ENCODE results near the gene ZMYND19.

Gene ZMYND19

DNA sequence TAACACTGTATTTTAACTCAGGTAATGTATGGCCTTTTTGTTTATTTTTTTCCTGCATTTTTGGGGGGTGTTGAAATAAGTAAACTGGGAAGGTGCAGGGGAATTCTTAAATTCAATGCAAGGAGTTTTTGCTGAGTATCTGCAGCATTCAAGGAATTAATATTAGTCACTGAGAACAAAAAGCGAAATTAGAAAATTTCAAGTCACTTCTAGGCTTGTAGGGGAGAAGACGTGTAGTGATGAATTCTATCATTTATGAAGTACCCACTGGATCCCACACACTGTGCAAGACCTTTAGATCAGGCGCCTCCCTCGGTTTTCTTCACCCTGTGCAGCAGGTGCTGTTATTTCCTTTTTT is 29.7 kb upstream of the ZMYND19 start:
- TF ChIP-seq, protein P1, sequence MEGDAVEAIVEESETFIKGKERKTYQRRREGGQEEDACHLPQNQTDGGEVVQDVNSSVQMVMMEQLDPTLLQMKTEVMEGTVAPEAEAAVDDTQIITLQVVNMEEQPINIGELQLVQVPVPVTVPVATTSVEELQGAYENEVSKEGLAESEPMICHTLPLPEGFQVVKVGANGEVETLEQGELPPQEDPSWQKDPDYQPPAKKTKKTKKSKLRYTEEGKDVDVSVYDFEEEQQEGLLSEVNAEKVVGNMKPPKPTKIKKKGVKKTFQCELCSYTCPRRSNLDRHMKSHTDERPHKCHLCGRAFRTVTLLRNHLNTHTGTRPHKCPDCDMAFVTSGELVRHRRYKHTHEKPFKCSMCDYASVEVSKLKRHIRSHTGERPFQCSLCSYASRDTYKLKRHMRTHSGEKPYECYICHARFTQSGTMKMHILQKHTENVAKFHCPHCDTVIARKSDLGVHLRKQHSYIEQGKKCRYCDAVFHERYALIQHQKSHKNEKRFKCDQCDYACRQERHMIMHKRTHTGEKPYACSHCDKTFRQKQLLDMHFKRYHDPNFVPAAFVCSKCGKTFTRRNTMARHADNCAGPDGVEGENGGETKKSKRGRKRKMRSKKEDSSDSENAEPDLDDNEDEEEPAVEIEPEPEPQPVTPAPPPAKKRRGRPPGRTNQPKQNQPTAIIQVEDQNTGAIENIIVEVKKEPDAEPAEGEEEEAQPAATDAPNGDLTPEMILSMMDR (IDR thresholded peaks at IDR 0.05; ENCODE audit: low read depth, low read length, missing control alignments) = no peak
- peak overlapping the region; percentile 71 for H3K4me3 ChIP-seq (ENCODE audit: low read depth, low read length)
- no peak for DNase-seq (ENCODE audit: low read depth)

DNA sequence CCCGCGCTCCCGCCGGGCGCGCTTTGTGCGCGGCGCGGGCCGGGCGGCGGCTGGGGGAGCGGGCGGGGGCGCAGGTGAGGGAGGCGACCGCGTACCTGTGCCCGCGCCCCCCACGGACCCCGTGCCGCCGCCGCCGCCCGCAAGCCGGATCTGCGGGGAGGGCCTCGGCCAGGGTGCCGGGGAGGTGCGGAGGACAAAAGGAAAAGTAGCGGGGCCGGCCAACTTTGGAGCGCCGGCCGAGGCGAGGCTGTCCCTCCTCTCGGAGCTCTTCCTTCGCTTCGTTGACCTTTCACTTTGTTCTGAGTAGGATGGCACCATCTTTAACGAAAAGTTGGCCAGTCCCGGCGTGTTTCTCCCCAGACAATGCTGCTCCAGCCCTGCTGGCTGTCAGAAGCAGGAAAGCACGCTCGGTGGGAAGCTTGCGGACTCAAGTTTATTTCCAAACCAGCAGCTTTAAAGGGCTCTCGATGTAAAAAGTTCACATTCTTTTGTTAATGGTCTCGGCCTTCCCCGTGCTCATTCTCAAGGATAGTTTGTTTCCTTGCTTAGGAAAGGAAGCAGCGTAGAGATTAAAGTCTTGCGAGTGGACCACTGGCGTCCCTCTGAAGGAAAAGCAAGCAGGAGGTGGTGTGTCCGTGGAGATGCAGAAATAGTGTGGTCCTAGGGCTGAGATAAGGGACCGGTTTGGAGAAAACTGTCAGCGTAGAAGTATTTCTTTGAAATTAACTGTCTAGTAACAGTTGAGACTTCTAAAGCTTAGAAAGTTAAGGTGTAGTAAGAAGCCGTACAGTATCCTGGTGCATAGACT is 29.1 kb upstream of the ZMYND19 start:
- DNase-seq (ENCODE audit: low read depth) = no peak
- H3K4me3 ChIP-seq (ENCODE audit: low read depth, low read length) = peak overlapping the region; percentile 71

DNA sequence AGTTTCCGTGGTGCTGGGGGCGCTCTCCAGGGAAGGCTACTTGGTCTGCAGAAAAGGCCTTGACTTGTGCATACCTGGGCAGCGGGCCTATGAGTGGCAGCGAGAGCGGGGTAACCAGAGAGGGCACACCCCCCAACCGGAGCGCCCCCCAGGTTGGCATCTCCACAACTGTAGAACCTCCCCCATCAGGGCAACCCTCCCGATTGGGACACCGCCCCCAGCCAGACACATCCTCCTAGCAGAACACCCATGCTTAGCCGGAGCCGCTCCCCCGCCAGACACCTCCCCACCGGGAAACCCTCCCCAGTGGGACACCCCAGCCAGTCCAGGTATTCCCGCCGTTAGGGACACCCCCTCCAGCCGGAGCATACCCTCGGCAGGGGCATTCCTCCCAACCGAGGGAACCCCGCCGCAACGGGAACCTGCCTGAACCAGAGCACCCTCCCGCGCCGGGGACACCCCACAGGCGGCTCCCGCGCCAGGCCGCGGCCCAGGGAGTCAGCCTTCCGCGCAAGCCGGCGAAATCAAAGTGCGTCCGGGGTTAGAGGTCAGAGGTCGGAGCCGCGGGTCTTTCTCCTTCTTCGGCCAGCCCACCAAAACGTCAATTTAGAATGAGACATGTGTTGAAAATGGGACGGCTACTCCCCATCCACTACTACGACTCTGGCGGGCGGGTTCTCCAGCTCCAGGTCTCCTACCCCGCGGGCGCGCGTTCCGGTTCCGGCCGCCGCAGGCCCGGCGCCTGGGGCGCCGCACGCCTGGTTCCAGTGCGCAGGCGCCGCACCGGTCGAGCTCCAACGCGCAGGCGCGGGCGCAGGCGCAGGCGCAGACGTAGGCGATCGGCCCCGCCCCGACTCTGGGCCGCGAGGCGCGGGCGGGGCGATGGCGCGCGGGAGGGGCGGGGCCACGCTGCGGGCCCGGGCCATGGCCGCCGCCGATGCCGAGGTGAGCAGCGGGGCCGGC is 28.1 kb upstream of the ZMYND19 start, which contains the start of gene EHMT1:
EHMT1 (plus strand) TSS at position 901 of the 963 bp plus-strand sequence; CDS start at position 925, 24 bp downstream.
- TF ChIP-seq, protein P1 (IDR thresholded peaks at IDR 0.05; ENCODE audit: low read depth, low read length, missing control alignments) = no peak

More for the DNA sequence above, 29.1 kb upstream of the ZMYND19 start:
- TF ChIP-seq, protein P1 (IDR thresholded peaks at IDR 0.05; ENCODE audit: low read depth, low read length, missing control alignments) = no peak

DNA sequence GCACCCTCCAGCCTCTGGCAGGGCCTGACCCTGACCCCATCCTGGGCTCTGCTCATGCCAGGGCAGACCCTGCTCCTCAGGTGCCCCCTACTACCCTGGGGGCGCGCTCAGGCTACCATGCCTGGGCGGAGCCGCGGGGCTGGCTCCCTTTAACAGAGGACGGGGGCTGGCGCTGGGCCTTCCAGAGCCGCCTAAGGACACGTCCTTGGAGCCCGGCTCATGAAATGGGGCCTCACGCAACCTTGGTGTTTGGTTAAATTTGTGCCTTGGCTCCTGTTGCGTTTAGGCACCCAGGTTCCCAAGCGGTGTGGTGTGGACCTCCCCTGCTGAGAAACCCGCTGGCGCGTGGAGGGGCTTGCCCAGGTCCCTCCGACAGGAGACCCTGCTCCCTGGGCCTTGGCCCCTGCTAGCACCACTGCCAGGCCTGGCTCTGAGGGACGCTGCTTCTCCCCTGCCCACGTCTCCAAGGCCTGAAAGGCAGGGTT is 25.1 kb upstream of the ZMYND19 start:
- DNase-seq (ENCODE audit: low read depth) = no peak
- H3K4me3 ChIP-seq (ENCODE audit: low read depth, low read length) = no peak overlapping the region
- TF ChIP-seq, protein P1 (IDR thresholded peaks at IDR 0.05; ENCODE audit: low read depth, low read length, missing control alignments) = no peak

More for the DNA sequence above, 28.1 kb upstream of the ZMYND19 start, which contains the start of gene EHMT1:
- peak; percentile 35 for DNase-seq (ENCODE audit: low read depth)
- H3K4me3 ChIP-seq (ENCODE audit: low read depth, low read length) = peak within 1 kb of the TSS; percentile 85

DNA sequence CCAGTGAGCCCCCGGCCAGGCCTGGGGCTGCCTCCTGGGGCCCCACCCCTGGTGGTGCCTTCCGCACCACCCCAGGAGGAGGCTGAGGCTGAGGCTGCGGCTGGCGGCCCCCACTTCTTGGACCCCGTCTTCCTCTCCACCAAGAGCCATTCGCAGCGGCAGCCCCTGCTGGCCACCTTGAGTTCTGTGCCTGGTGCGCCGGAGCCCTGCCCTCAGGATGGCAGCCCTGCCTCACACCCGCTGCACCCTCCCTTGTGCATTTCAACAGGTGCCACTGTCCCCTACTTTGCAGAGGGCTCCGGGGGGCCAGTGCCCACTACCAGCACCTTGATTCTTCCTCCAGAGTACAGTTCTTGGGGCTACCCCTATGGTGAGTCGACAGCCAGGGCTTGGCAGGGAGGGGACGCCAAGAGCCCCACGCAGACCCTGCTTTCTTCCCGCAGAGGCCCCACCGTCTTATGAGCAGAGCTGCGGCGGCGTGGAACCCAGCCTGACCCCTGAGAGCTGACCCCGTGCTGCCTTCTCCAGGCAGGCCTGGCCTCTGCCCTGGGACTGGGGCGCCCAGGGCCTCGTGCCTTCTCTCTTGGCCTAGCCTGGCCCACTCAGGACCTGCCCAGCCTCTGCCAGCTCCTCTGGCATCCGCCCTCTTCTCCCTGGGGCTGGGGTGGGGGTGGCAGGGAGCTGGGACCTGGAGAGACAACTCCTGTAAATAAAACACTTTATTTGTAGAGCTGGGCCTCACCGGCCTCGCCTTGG is 24.5 kb upstream of the ZMYND19 start:
- DNase-seq (ENCODE audit: low read depth) = no peak
- TF ChIP-seq, protein P1 (IDR thresholded peaks at IDR 0.05; ENCODE audit: low read depth, low read length, missing control alignments) = peak; percentile 11
- no peak overlapping the region for H3K4me3 ChIP-seq (ENCODE audit: low read depth, low read length)

All from GM12864 (cell line).